ENCODE data around the gene GRIN2D. TPM values are rescaled to one million over a fixed set of nuclear protein-coding genes. Genes with fewer than 3 reads are reported as not detected.

GRIN2D gene
- total RNA-seq = under 0.01 TPM in 1 of 2 replicates, not detected in the other

DNA sequence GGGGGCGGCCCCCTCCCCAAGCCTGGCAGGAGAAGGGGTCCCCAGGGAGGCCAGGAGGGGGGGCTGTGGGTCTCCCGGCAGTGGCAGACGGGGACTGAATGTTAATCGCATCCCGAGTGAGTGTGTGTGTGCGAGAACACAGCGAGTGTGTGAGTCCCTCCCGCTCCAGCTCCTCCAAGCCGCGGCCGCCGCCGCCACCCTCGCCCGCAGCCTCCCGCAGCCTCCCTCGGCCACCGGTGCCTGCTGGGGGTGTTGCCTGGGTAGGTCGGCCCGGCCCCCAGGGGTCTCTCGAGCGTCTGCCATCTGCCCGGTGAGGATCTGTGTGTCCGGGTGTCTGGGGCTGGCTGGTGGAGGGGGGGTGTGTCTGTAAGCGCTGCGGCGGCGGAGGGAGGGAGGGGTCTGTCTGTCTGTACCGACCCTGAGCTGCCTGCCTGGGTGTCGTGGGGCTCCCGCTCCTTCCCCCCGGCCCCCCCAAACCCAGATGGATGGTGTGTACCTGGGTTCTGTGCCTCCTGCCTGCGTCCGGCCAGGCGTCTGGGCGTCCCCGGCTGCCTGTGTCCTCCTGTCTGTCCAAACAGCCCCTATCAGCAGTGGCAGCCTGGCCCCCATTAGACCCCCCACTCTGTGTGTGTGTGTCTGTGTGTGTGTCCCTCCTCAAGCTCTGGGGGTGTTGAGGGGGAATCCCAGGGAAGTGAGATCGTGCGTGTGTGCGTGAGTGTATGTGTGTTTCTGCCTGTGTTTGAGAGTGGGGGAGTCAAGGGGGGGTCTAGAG, at the start of gene GRIN2D:
TSS of gene GRIN2D (plus strand) at position 110 of the 772 bp plus-strand sequence. CDS start 4,725 bp downstream, outside the sequence.
- H3K4me3 ChIP-seq (ENCODE audit: low read depth, low read length) = peak within 1 kb of the TSS; percentile 4
- H3K27me3 ChIP-seq (ENCODE audit: control insufficient read depth, insufficient read depth, low read length) = peaks cover 18% of the 10 kb centered on the region
- peaks cover 5% of the 10 kb centered on the region for H3K36me3 ChIP-seq (ENCODE audit: control insufficient read depth, insufficient read depth, low read length)
- FAIRE-seq = no peak
- DNase-seq (ENCODE audit: low read depth) = no peak
- no peak for TF ChIP-seq CTCF (IDR thresholded peaks at IDR 0.05; ENCODE audit: insufficient read depth, low read length, severe bottlenecking)

- Histone ChIP-seq H3K36me3 (ENCODE audit: control insufficient read depth, insufficient read depth, low read length) (no peaks in the 10 kb centered on the region), H3K4me3 (ENCODE audit: low read depth, low read length) (no peak overlapping the region), H3K27me3 (ENCODE audit: control insufficient read depth, insufficient read depth, low read length) (no peaks in the 10 kb centered on the region)
- no peak for FAIRE-seq
- DNase-seq (ENCODE audit: low read depth) = no peak
- TF ChIP-seq CTCF (IDR thresholded peaks at IDR 0.05; ENCODE audit: insufficient read depth, low read length, severe bottlenecking) = no peak
Measured at GRCh38 chr19:48344892-48345291, 48.6 kb upstream of the GRIN2D start.

GRCh38 chr19:48346191-48346590, 47.3 kb upstream of the GRIN2D start:
- DNase-seq (ENCODE audit: low read depth) (no peak), FAIRE-seq (no peak)
- Histone ChIP-seq H3K36me3 (ENCODE audit: control insufficient read depth, insufficient read depth, low read length) (no peaks in the 10 kb centered on the region), H3K4me3 (ENCODE audit: low read depth, low read length) (no peak overlapping the region), H3K27me3 (ENCODE audit: control insufficient read depth, insufficient read depth, low read length) (no peaks in the 10 kb centered on the region)
- TF ChIP-seq CTCF (IDR thresholded peaks at IDR 0.05; ENCODE audit: insufficient read depth, low read length, severe bottlenecking) = no peak

- no peaks in the 10 kb centered on the region for H3K27me3 ChIP-seq (ENCODE audit: control insufficient read depth, insufficient read depth, low read length)
- DNase-seq (ENCODE audit: low read depth) (no peak), FAIRE-seq (no peak)
- H3K4me3 ChIP-seq (ENCODE audit: low read depth, low read length) = no peak overlapping the region
- TF ChIP-seq CTCF (IDR thresholded peaks at IDR 0.05; ENCODE audit: insufficient read depth, low read length, severe bottlenecking) = no peak
- no peaks in the 10 kb centered on the region for H3K36me3 ChIP-seq (ENCODE audit: control insufficient read depth, insufficient read depth, low read length)
Measured at GRCh38 chr19:48348045-48348444, 45.4 kb upstream of the GRIN2D start.

- no peak for TF ChIP-seq CTCF (IDR thresholded peaks at IDR 0.05; ENCODE audit: insufficient read depth, low read length, severe bottlenecking)
- DNase-seq (ENCODE audit: low read depth) = no peak
- no peak overlapping the region for H3K4me3 ChIP-seq (ENCODE audit: low read depth, low read length)
- H3K36me3 ChIP-seq (ENCODE audit: control insufficient read depth, insufficient read depth, low read length) = no peaks in the 10 kb centered on the region
- no peak for FAIRE-seq
- H3K27me3 ChIP-seq (ENCODE audit: control insufficient read depth, insufficient read depth, low read length) = no peaks in the 10 kb centered on the region
Measured at GRCh38 chr19:48348737-48349136, 44.7 kb upstream of the GRIN2D start.

DNA sequence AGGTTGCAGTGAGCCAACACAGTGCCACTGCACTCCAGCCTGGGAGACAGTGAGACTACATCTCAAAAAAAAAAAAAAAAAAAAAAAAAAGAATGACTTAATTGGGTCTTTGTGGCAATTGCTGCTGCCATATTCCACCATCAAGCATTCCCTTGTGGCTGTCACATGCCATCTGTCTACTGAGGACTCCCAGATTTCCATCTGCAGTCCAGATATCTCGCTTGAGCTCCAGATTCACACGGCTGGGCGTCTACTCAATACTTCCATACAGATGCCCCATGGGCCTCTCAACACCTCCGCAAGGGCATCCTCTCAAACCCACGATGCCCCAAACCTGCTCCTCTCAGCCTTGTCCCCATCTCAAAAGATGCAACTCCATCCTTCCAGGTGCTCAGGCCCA, 42.6 kb upstream of the GRIN2D start:
- Histone ChIP-seq H3K4me3 (ENCODE audit: low read depth, low read length) (no peak overlapping the region), H3K36me3 (ENCODE audit: control insufficient read depth, insufficient read depth, low read length) (no peaks in the 10 kb centered on the region), H3K27me3 (ENCODE audit: control insufficient read depth, insufficient read depth, low read length) (no peaks in the 10 kb centered on the region)
- DNase-seq (ENCODE audit: low read depth) (no peak), FAIRE-seq (no peak)
- no peak for TF ChIP-seq CTCF (IDR thresholded peaks at IDR 0.05; ENCODE audit: insufficient read depth, low read length, severe bottlenecking)

All from bronchial epithelial cell (primary cell).